Measurements from ENCODE around the gene TPRG1. TPM values are rescaled to one million over a fixed set of nuclear protein-coding genes. Genes with fewer than 3 reads are reported as not detected.

Gene TPRG1
- total RNA-seq, 1 donor from 2014 or later, result 0.71 TPM

DNA sequence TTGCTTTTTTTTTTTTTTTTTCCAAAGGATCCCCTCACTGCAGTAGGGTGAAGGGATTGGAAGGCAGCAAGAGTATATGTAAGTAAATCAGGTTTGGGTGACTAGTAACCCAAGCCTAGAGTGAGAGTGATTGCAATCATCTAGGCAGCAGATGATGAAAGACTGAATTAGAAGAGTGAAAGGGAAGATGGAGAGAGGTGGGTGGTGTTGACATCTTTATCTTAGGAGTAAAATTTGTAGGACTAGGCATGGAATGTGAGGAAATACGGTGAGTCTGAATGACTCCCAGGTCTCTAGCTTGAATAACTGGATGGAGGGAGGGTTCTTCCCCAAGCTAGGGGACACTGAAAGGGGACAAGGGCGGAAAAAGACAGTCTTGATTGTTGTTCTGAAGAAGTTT lies 63.4 kb downstream of the TPRG1 start:
- no peaks in the 10 kb centered on the region for H3K9me3 ChIP-seq (ENCODE audit: low read depth)
- H3K36me3 ChIP-seq, result no peaks in the 10 kb centered on the region
- no peak overlapping the region for H2AFZ ChIP-seq (replicated peaks)
- H3K79me2 ChIP-seq (ENCODE audit: low read depth), result no peaks in the 10 kb centered on the region
- H3K4me1 Mint-ChIP-seq, result no peaks in the 10 kb centered on the region
- no peaks in the 10 kb centered on the region for H3K27me3 ChIP-seq
- no peak overlapping the region for H3K9ac ChIP-seq
- no peaks in the 10 kb centered on the region for H3K36me3 Mint-ChIP-seq
- H3K27ac Mint-ChIP-seq, result no peak overlapping the region
- no peak overlapping the region for H3K4me3 ChIP-seq
- no peaks in the 10 kb centered on the region for H3K4me1 ChIP-seq
- no peak overlapping the region for H3K27ac ChIP-seq
- no peak overlapping the region for H3K4me2 ChIP-seq
- no peaks in the 10 kb centered on the region for H3K27me3 Mint-ChIP-seq (ENCODE audit: insufficient read depth, low read depth)
- TF ChIP-seq, protein P1, sequence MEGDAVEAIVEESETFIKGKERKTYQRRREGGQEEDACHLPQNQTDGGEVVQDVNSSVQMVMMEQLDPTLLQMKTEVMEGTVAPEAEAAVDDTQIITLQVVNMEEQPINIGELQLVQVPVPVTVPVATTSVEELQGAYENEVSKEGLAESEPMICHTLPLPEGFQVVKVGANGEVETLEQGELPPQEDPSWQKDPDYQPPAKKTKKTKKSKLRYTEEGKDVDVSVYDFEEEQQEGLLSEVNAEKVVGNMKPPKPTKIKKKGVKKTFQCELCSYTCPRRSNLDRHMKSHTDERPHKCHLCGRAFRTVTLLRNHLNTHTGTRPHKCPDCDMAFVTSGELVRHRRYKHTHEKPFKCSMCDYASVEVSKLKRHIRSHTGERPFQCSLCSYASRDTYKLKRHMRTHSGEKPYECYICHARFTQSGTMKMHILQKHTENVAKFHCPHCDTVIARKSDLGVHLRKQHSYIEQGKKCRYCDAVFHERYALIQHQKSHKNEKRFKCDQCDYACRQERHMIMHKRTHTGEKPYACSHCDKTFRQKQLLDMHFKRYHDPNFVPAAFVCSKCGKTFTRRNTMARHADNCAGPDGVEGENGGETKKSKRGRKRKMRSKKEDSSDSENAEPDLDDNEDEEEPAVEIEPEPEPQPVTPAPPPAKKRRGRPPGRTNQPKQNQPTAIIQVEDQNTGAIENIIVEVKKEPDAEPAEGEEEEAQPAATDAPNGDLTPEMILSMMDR (IDR thresholded peaks at IDR 0.05), result no peak
- no peak for TF ChIP-seq EZH2phosphoT487 (IDR thresholded peaks at IDR 0.05)
- no peak for TF ChIP-seq EZH2 (IDR thresholded peaks at IDR 0.05)
- DNase-seq (ENCODE audit: low spot score), result no peak
- H3K9me3 Mint-ChIP-seq, result no peaks in the 10 kb centered on the region
- no peaks in the 10 kb centered on the region for H4K20me1 ChIP-seq (ENCODE audit: low read depth)
- no peaks in the 10 kb centered on the region for H3F3A ChIP-seq (ENCODE audit: low read depth)
- no peak overlapping the region for H3K4me3 Mint-ChIP-seq

- Mint-ChIP-seq H3K9me3 (no peaks in the 10 kb centered on the region), H3K36me3 (no peaks in the 10 kb centered on the region), H3K4me3 (no peak overlapping the region), H3K27ac (no peak overlapping the region), H3K27me3 (ENCODE audit: insufficient read depth, low read depth) (no peaks in the 10 kb centered on the region), H3K4me1 (no peaks in the 10 kb centered on the region)
- H3K36me3 ChIP-seq, result no peaks in the 10 kb centered on the region
- no peaks in the 10 kb centered on the region for H3K79me2 ChIP-seq (ENCODE audit: low read depth)
- no peak overlapping the region for H3K4me3 ChIP-seq
- no peak for DNase-seq (ENCODE audit: low spot score)
- H4K20me1 ChIP-seq (ENCODE audit: low read depth), result no peaks in the 10 kb centered on the region
- no peaks in the 10 kb centered on the region for H3K9me3 ChIP-seq (ENCODE audit: low read depth)
- H2AFZ ChIP-seq (replicated peaks), result no peak overlapping the region
- H3F3A ChIP-seq (ENCODE audit: low read depth), result no peaks in the 10 kb centered on the region
- H3K9ac ChIP-seq, result no peak overlapping the region
- no peak for TF ChIP-seq EZH2phosphoT487 (IDR thresholded peaks at IDR 0.05)
- TF ChIP-seq, protein P1 (IDR thresholded peaks at IDR 0.05), result no peak
- no peak overlapping the region for H3K4me2 ChIP-seq
- H3K27me3 ChIP-seq, result no peaks in the 10 kb centered on the region
- H3K27ac ChIP-seq, result no peak overlapping the region
- H3K4me1 ChIP-seq, result no peaks in the 10 kb centered on the region
These were observed 64.6 kb downstream of the TPRG1 start for GRCh38 chr3:189236352-189236751.

DNA sequence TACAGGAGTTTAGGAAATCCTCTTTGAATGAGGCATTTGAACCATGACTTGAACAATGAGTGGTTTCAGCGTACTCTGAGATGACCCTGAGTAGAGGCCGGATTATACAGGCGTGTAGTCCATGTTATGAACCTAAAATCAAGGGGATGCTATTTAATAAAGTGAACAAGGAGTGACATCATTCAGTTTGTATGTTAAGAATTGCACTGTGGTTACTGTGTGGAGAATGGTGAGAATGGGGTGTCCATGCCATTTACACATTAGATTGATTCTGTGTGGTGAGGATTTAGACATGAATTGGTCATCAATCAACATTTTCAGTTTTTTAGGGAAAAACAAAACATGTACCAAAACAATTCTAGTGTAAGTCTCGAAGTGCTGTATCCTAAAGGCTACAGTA lies 65.8 kb downstream of the TPRG1 start:
- Histone ChIP-seq H3F3A (ENCODE audit: low read depth) (no peaks in the 10 kb centered on the region), H2AFZ (replicated peaks) (no peak overlapping the region), H3K4me1 (no peaks in the 10 kb centered on the region), H3K27ac (no peak overlapping the region), H3K36me3 (no peaks in the 10 kb centered on the region), H4K20me1 (ENCODE audit: low read depth) (no peaks in the 10 kb centered on the region), H3K4me3 (no peak overlapping the region), H3K27me3 (no peaks in the 10 kb centered on the region), H3K4me2 (no peak overlapping the region), H3K9ac (no peak overlapping the region), H3K9me3 (ENCODE audit: low read depth) (no peaks in the 10 kb centered on the region), H3K79me2 (ENCODE audit: low read depth) (no peaks in the 10 kb centered on the region)
- TF ChIP-seq, protein P1 (IDR thresholded peaks at IDR 0.05), result no peak
- TF ChIP-seq EZH2 (IDR thresholded peaks at IDR 0.05), result no peak
- no peak for TF ChIP-seq EZH2phosphoT487 (IDR thresholded peaks at IDR 0.05)
- H3K4me1 Mint-ChIP-seq, result no peaks in the 10 kb centered on the region
- H3K9me3 Mint-ChIP-seq, result no peaks in the 10 kb centered on the region
- H3K4me3 Mint-ChIP-seq, result no peak overlapping the region
- DNase-seq (ENCODE audit: low spot score), result no peak
- no peak overlapping the region for H3K27ac Mint-ChIP-seq
- no peaks in the 10 kb centered on the region for H3K36me3 Mint-ChIP-seq
- no peaks in the 10 kb centered on the region for H3K27me3 Mint-ChIP-seq (ENCODE audit: insufficient read depth, low read depth)

DNA sequence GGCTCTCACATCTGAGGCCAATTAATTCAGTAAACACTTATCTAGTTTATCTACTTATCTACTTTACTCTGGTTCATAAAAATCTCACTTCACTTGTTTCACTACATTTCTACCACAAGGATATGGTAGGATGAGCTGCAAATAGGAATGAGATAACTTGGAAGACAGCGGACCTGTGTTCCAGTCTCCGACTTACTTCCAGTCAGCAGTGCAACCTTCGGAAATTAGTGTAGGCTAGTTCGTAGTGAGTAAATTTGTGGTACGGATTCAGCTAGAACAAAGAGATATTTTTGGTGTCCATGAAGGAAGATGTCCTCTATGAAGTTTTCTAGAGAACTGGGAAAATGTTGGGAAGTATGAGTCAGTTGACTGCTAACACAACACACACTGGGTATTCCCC lies 66.3 kb downstream of the TPRG1 start:
- Histone ChIP-seq H3K79me2 (ENCODE audit: low read depth) (no peaks in the 10 kb centered on the region), H3K4me3 (no peak overlapping the region), H3F3A (ENCODE audit: low read depth) (no peaks in the 10 kb centered on the region), H3K27me3 (no peaks in the 10 kb centered on the region), H3K9me3 (ENCODE audit: low read depth) (no peaks in the 10 kb centered on the region), H3K36me3 (no peaks in the 10 kb centered on the region), H3K27ac (no peak overlapping the region), H4K20me1 (ENCODE audit: low read depth) (no peaks in the 10 kb centered on the region), H3K4me1 (no peaks in the 10 kb centered on the region), H2AFZ (replicated peaks) (no peak overlapping the region), H3K9ac (no peak overlapping the region), H3K4me2 (no peak overlapping the region)
- H3K27ac Mint-ChIP-seq, result no peak overlapping the region
- DNase-seq (ENCODE audit: low spot score), result no peak
- H3K9me3 Mint-ChIP-seq, result no peaks in the 10 kb centered on the region
- H3K4me1 Mint-ChIP-seq, result no peaks in the 10 kb centered on the region
- H3K27me3 Mint-ChIP-seq (ENCODE audit: insufficient read depth, low read depth), result no peaks in the 10 kb centered on the region
- no peaks in the 10 kb centered on the region for H3K36me3 Mint-ChIP-seq
- TF ChIP-seq, protein P1 (IDR thresholded peaks at IDR 0.05), result no peak
- no peak for TF ChIP-seq EZH2 (IDR thresholded peaks at IDR 0.05)
- no peak for TF ChIP-seq EZH2phosphoT487 (IDR thresholded peaks at IDR 0.05)
- no peak overlapping the region for H3K4me3 Mint-ChIP-seq

Data from neural progenitor cell (in vitro differentiated cells).